ENCODE measurements around the gene GTF2F2.
A peak's percentile ranks its signal among the peaks of the same experiment; 100 is the strongest.

The GTF2F2 gene, protein sequence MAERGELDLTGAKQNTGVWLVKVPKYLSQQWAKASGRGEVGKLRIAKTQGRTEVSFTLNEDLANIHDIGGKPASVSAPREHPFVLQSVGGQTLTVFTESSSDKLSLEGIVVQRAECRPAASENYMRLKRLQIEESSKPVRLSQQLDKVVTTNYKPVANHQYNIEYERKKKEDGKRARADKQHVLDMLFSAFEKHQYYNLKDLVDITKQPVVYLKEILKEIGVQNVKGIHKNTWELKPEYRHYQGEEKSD

DNA sequence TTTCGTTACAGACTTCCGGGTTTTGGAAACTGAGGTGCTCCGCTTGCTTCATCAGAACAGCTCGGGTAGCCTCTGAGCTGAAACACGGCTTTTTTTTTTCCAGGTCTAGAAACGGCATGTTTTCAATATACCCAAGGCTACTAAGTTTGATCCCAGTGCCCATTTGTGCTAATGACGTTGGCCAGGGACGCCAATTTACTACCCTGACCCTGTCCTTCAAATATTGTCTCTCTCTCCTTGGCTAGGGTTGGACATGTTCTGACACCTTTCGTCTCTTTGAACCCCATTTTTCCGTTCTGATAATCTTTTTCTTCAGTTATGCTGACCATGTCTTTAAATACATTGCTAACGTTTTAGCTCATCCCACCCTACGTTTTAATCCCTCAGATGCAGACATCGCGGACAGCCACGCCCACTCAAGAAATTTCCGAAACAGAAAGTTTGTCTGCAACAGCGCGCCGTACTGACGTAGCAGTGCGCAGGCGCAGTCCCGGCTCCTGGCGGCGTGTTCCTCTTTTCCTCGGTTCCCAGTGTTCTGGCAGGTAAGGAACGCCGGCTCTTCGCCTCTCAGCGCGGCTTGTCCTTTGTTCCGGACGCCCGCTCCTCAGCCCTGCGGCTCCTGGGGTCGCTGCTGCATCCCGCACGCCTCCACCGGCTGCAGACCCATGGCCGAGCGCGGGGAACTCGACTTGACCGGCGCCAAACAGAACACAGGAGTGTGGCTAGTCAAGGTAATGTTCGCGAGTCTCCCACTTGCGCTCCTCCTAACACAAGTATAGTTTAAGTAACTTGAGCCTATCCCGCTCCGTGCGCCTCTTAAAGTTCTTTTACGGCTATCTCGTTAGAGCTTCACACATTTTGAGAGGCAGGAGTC lies at the start of gene GTF2F2:
TSS of gene GTF2F2 (plus strand) at position 520 of the 874 bp plus-strand sequence. CDS start at position 666, 146 bp downstream.
- peak; percentile 91 for DNase-seq
- Histone ChIP-seq H3K27ac (peak within 1 kb of the TSS; percentile 84), H3K9me3 (ENCODE audit: severe bottlenecking) (no peaks in the 10 kb centered on the region), H3K4me3 (ENCODE audit: low read depth, low read length) (peak within 1 kb of the TSS; percentile 89), H3K36me3 (no peaks in the 10 kb centered on the region), H3K27me3 (ENCODE audit: insufficient read depth, low read depth, severe bottlenecking) (no peaks in the 10 kb centered on the region)
- TF ChIP-seq, protein P1, sequence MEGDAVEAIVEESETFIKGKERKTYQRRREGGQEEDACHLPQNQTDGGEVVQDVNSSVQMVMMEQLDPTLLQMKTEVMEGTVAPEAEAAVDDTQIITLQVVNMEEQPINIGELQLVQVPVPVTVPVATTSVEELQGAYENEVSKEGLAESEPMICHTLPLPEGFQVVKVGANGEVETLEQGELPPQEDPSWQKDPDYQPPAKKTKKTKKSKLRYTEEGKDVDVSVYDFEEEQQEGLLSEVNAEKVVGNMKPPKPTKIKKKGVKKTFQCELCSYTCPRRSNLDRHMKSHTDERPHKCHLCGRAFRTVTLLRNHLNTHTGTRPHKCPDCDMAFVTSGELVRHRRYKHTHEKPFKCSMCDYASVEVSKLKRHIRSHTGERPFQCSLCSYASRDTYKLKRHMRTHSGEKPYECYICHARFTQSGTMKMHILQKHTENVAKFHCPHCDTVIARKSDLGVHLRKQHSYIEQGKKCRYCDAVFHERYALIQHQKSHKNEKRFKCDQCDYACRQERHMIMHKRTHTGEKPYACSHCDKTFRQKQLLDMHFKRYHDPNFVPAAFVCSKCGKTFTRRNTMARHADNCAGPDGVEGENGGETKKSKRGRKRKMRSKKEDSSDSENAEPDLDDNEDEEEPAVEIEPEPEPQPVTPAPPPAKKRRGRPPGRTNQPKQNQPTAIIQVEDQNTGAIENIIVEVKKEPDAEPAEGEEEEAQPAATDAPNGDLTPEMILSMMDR (IDR thresholded peaks at IDR 0.05; ENCODE audit: low read depth, low read length): no peak

DNA sequence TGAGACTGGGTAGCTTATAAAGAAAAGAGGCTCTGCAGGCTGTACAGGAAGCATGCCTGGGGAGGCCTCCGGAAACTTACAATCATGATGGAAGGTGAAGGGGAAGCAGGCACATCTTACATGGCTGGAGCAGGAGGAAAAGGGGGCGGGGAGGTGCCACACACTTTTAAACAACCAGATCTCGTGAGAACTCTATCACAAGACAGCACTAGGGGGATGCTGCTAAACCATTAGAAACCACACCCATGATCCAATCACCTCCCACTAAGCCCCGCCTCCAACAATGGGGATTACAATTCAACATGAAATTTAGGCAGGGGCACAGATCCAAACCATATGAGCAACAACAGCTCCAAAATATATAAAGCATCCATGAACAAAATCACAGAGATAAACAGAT lies 46.5 kb upstream of the GTF2F2 start:
- H3K27ac ChIP-seq: no peak overlapping the region
- no peak for DNase-seq
- no peak overlapping the region for H3K4me3 ChIP-seq (ENCODE audit: low read depth, low read length)
- no peaks in the 10 kb centered on the region for H3K9me3 ChIP-seq (ENCODE audit: severe bottlenecking)
- no peaks in the 10 kb centered on the region for H3K27me3 ChIP-seq (ENCODE audit: insufficient read depth, low read depth, severe bottlenecking)
- TF ChIP-seq, protein P1 (IDR thresholded peaks at IDR 0.05; ENCODE audit: low read depth, low read length): no peak
- no peaks in the 10 kb centered on the region for H3K36me3 ChIP-seq

DNA sequence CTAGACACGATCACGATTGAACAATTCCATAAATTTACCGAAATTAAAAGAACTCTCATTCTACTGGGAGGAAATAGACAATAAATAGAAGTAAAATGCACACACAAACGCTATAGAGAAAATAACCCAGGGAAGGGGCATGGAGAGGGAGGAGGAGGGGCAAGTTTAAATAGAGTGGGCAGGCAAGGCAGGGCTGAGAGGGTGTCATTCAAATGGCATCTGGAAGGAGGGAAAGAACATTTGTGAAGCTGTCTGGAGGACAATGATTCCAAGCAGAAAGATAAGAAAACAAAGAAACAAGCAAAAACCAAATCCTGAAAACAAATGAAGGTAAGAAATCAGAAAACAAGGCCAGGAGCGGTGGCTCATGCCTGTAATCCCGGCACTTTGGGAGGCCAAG lies 45.6 kb upstream of the GTF2F2 start:
- no peak for DNase-seq
- Histone ChIP-seq H3K27ac (no peak overlapping the region), H3K27me3 (ENCODE audit: insufficient read depth, low read depth, severe bottlenecking) (no peaks in the 10 kb centered on the region), H3K4me3 (ENCODE audit: low read depth, low read length) (no peak overlapping the region), H3K9me3 (ENCODE audit: severe bottlenecking) (no peaks in the 10 kb centered on the region), H3K36me3 (no peaks in the 10 kb centered on the region)
- TF ChIP-seq, protein P1 (IDR thresholded peaks at IDR 0.05; ENCODE audit: low read depth, low read length): no peak

DNA sequence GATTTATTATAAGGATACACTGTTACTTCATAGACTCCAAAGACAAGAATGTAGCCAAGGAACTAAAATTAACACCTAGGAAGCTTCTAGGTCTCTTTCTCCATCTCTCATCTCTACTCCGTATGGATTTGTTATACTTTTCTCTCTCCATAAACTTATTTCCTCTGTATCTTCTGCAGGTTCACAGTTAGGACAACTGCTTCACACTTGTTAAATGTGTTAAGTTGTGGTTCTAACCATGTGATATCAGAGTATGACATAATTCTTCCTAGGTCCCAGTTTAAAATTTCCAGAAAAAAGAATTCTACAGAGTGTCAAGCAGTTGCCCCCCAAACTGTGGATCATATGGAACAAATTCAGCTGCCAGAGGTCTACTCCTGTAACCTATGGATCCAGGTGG lies 42.3 kb upstream of the GTF2F2 start:
- H3K36me3 ChIP-seq: no peaks in the 10 kb centered on the region
- no peaks in the 10 kb centered on the region for H3K9me3 ChIP-seq (ENCODE audit: severe bottlenecking)
- TF ChIP-seq, protein P1 (IDR thresholded peaks at IDR 0.05; ENCODE audit: low read depth, low read length): no peak
- no peak overlapping the region for H3K4me3 ChIP-seq (ENCODE audit: low read depth, low read length)
- H3K27me3 ChIP-seq (ENCODE audit: insufficient read depth, low read depth, severe bottlenecking): no peaks in the 10 kb centered on the region
- H3K27ac ChIP-seq: no peak overlapping the region
- DNase-seq: no peak

DNA sequence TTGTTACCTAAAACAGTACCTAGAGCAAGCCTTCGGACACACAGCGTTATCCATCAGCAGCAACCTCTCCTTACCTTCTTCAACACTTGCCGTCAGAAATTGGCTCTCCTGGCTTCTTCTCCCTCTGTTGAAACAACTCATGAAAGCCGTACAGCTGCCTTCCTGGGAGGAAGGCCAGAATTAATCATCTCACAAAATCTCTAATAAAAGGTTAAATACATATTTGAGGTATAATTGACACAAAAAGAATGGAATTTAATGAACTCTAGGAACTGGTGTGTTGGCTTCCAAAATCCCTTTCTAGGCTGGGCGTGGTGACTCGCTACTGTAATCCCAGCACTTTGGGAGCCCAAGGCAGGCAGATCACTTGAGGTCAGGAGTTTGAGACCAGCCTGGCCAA lies 37.3 kb upstream of the GTF2F2 start:
- Histone ChIP-seq H3K27me3 (ENCODE audit: insufficient read depth, low read depth, severe bottlenecking) (no peaks in the 10 kb centered on the region), H3K9me3 (ENCODE audit: severe bottlenecking) (no peaks in the 10 kb centered on the region), H3K36me3 (no peaks in the 10 kb centered on the region), H3K4me3 (ENCODE audit: low read depth, low read length) (no peak overlapping the region), H3K27ac (no peak overlapping the region)
- TF ChIP-seq, protein P1 (IDR thresholded peaks at IDR 0.05; ENCODE audit: low read depth, low read length): no peak
- DNase-seq: no peak

Measured in WERI-Rb-1 (cell line).